GM18499 (cell line): ENCODE results near the gene WNK2.

ENCODE experiments used
- ATAC-seq: cut with Tn5 transposase; IDR thresholded peaks from one replicate; pipeline ENCODE4 v1.9.1; 2021; ENCODE audit warnings: moderate number of reproducible peaks; ENCODE audit not compliant: insufficient read depth, unreplicated experiment

WNK2 gene

GRCh38 chr9:93184432-93185265, 710 bp downstream of the WNK2 start:
- no peak for ATAC-seq

- no peak for ATAC-seq
Observed at GRCh38 chr9:93185266-93186214, 1.6 kb downstream of the WNK2 start.

GRCh38 chr9:93186215-93186945, 2.4 kb downstream of the WNK2 start:
- no peak for ATAC-seq

- no peak for ATAC-seq
Observed at GRCh38 chr9:93187047-93187446, 3.1 kb downstream of the WNK2 start.

- ATAC-seq: no peak
Observed at GRCh38 chr9:93187574-93187973, 3.6 kb downstream of the WNK2 start.

GRCh38 chr9:93188426-93189368, 4.8 kb downstream of the WNK2 start:
- ATAC-seq: no peak

GRCh38 chr9:93189369-93190132, 5.6 kb downstream of the WNK2 start:
- no peak for ATAC-seq

- no peak for ATAC-seq
Observed at GRCh38 chr9:93190133-93190525, 6.2 kb downstream of the WNK2 start.

GRCh38 chr9:93190656-93191353, 6.9 kb downstream of the WNK2 start:
- no peak for ATAC-seq

GRCh38 chr9:93191354-93191660, 7.4 kb downstream of the WNK2 start:
- ATAC-seq: no peak

- no peak for ATAC-seq
Observed at GRCh38 chr9:93192721-93193387, 8.9 kb downstream of the WNK2 start.

- ATAC-seq: no peak
Observed at GRCh38 chr9:93193388-93194220, 9.7 kb downstream of the WNK2 start.

- no peak for ATAC-seq
Observed at GRCh38 chr9:93194221-93194625, 10.3 kb downstream of the WNK2 start.

- no peak for ATAC-seq
Observed at GRCh38 chr9:93194641-93195040, 10.7 kb downstream of the WNK2 start.

- ATAC-seq: no peak
Observed at GRCh38 chr9:93196096-93197055, 12.4 kb downstream of the WNK2 start.

- ATAC-seq: no peak
Observed at GRCh38 chr9:93197670-93198069, 13.7 kb downstream of the WNK2 start.
